Keratinocyte (primary cell): ENCODE measurements around the gene FTSJ3. TPM values are rescaled to one million over a fixed set of nuclear protein-coding genes. Genes with fewer than 3 reads are reported as not detected.
"Not testable (repeated sequence)": the region's sequence is repeated elsewhere in the genome, so short reads cannot be mapped to it uniquely, and the experiment has no call there.

ENCODE experiments used
- DNase-seq: peaks from one replicate; pipeline ENCODE4 v3.0.0-alpha.2; 2011; ENCODE audit warnings: low read depth, missing footprints, low spot score
- FAIRE-seq: peaks from 2 replicates; lab custom pipeline; 2011; peaks lifted over from hg19 to GRCh38; lab: Jason Lieb, UNC
- H2AFZ ChIP-seq: 2 replicates; pipeline ENCODE4 v1.6.0; 2012; ENCODE audit warnings: low read length, control low read depth, inconsistent platforms; ENCODE audit not compliant: control insufficient read depth
- H3K27ac ChIP-seq: 2 replicates; pipeline ENCODE4 v1.5.1; 2011; ENCODE audit warnings: low read length; ENCODE audit not compliant: control insufficient read depth, insufficient read depth
- H3K27me3 ChIP-seq: 3 replicates; pipeline ENCODE4 v1.6.0; 2011; ENCODE audit warnings: low read length; ENCODE audit not compliant: control insufficient read depth, insufficient read depth; ENCODE audit errors: extremely low read depth
- H3K36me3 ChIP-seq, 2 experiments: 2 replicates in 1 of 2; 3 replicates in 1 of 2; pipeline ENCODE4 v1.5.1; 2011; ENCODE audit warnings: low read length in 2 of 2, mild to moderate bottlenecking in 1 of 2; ENCODE audit not compliant: control insufficient read depth in 2 of 2, insufficient read depth in 2 of 2; ENCODE audit errors: extremely low read depth in 1 of 2
- H3K4me1 ChIP-seq: 3 replicates; pipeline ENCODE4 v1.5.1; 2011; ENCODE audit warnings: low read length; ENCODE audit not compliant: control insufficient read depth, insufficient read depth; ENCODE audit errors: extremely low read depth
- H3K4me2 ChIP-seq: 3 replicates; pipeline ENCODE4 v1.6.0; 2011; ENCODE audit warnings: low read depth, low read length; ENCODE audit not compliant: control insufficient read depth, insufficient read depth; ENCODE audit errors: extremely low read depth
- H3K4me3 ChIP-seq, 3 experiments: fragments of 200-600 bp in 1 of 3; sonication (generic) in 1 of 3; 2 replicates in 2 of 3; 3 replicates in 1 of 3; pipeline ENCODE4 v1.5.1; 2011 to 2016; ENCODE audit warnings: low read length in 3 of 3, mild to moderate bottlenecking in 3 of 3, control low read depth in 2 of 3, inconsistent platforms in 1 of 3, low read depth in 1 of 3, mixed read lengths in 1 of 3, mixed run types in 1 of 3, moderate library complexity in 1 of 3; ENCODE audit not compliant: control insufficient read depth in 2 of 3, insufficient read depth in 2 of 3; ENCODE audit errors: extremely low read depth in 1 of 3
- H3K79me2 ChIP-seq: 2 replicates; pipeline ENCODE4 v1.6.0; 2012; ENCODE audit warnings: low read length; ENCODE audit not compliant: control insufficient read depth, insufficient read depth
- H3K9ac ChIP-seq: 3 replicates; pipeline ENCODE4 v1.6.0; 2011; ENCODE audit warnings: low read length; ENCODE audit not compliant: control insufficient read depth, insufficient read depth; ENCODE audit errors: extremely low read depth
- H3K9me1 ChIP-seq: 3 replicates; pipeline ENCODE4 v1.6.0; 2011; ENCODE audit warnings: low read length; ENCODE audit not compliant: control insufficient read depth, insufficient read depth; ENCODE audit errors: extremely low read depth
- H3K9me3 ChIP-seq: 2 replicates; pipeline ENCODE4 v1.5.1; 2012; ENCODE audit warnings: low read depth, low read length; ENCODE audit not compliant: control insufficient read depth
- H4K20me1 ChIP-seq: 3 replicates; pipeline ENCODE4 v1.6.0; 2011; ENCODE audit warnings: low read length; ENCODE audit not compliant: control insufficient read depth, insufficient read depth; ENCODE audit errors: extremely low read depth
- CTCF ChIP-seq, 3 experiments: IDR thresholded peaks in 1 of 3; conservative IDR thresholded peaks in 1 of 3; optimal IDR thresholded peaks in 1 of 3; 2 replicates in 2 of 3; 3 replicates in 1 of 3; pipeline versions ENCODE3 to v1.5.1; 2011; ENCODE audit warnings: low read length in 3 of 3, mild to moderate bottlenecking in 3 of 3, moderate library complexity in 2 of 3, control low read depth in 1 of 3, inconsistent platforms in 1 of 3; ENCODE audit not compliant: insufficient read depth in 2 of 3; ENCODE audit errors: extremely low read depth in 1 of 3
- EZH2 ChIP-seq: IDR thresholded peaks from one replicate; pipeline ENCODE4 v1.6.1; 2012; ENCODE audit warnings: inconsistent platforms, mild to moderate bottlenecking, low read length, moderate library complexity
- dilution Hi-C: fragments of 300-500 bp; cut with MboI; formaldehyde crosslinking; loops from one replicate; pipeline ENCODE4 v1.7.0; 2020; ENCODE audit warnings: low sequenced_read_pairs; ENCODE audit not compliant: extremely low pct_ligation_motif_present
- polyA minus RNA-seq, 3 experiments: library from RNA; depleted of rRNA, polyadenylated mRNA; stranded (reverse); fragments of >200 nt; gene quantifications; 1 replicate in 1 of 3; 2 replicates in 1 of 3; 3 replicates in 1 of 3; pipeline ENCODE4 v1.2.3, GENCODE V29; 2011
- polyA plus RNA-seq, 5 experiments: library from polyadenylated mRNA; depleted of rRNA in 3 of 5; stranded (reverse) in 3 of 5; stranded (forward) in 1 of 5; unstranded in 1 of 5; fragments of >200 nt; gene quantifications; 1 replicate in 1 of 5; 2 replicates in 3 of 5; 3 replicates in 1 of 5; pipeline versions ENCODE4 v1.2.1 to v1.2.3, GENCODE V29; 2011 to 2012; ENCODE audit warnings: missing spikeins in 2 of 5, low read depth in 1 of 5, low replicate concordance in 1 of 5

The FTSJ3 gene
- polyA plus RNA-seq (35.4 to 48.5 TPM (median 43.7 TPM) in 3 replicates), polyA minus RNA-seq (41.5 to 50.2 TPM (median 46.3 TPM) in 3 replicates)
- 22.7 TPM for polyA plus RNA-seq (2011; ENCODE audit: low read depth)
- 26.8 and 31.6 TPM in 2 replicates for polyA plus RNA-seq (2011; cell fraction: cytosol; rRNA removed)
- polyA plus RNA-seq (2011; cell fraction: nucleus; rRNA removed), result 65.6 and 77.0 TPM in 2 replicates
- polyA plus RNA-seq (2012; ENCODE audit: low replicate concordance), result 19.0 and 39.7 TPM in 2 replicates
- 18.6 TPM for polyA minus RNA-seq (2011; cell fraction: cytosol; rRNA and poly(A)+ RNA removed)
- polyA minus RNA-seq (2011; cell fraction: nucleus; rRNA and poly(A)+ RNA removed), result 45.5 and 50.7 TPM in 2 replicates

GRCh38 chr17:63827002-63827800 is at the start of gene FTSJ3, which contains the start of gene PSMC5:
Gene FTSJ3, minus strand, starts transcription at chr17:63827663. Its CDS starts 761 bp downstream, at chr17:63826902.
Gene PSMC5, plus strand, starts transcription at chr17:63827431. Its CDS starts 60 bp downstream, at chr17:63827491.
- Histone ChIP-seq H3K27me3 (no peaks in the 10 kb centered on the region), H3K9me1 (no peaks in the 10 kb centered on the region), H3K27ac (peak within 1 kb of the TSS; percentile 98), H3K9me3 (no peaks in the 10 kb centered on the region), H3K4me3 (peak within 1 kb of the TSS; percentile 77 to 92 (median 78)), H3K79me2 (peaks cover 57% of the 10 kb centered on the region), H3K9ac (peak within 1 kb of the TSS; percentile 96), H3K4me1 (peaks cover 19% of the 10 kb centered on the region), H3K36me3 (peaks cover 49 to 53% of the 10 kb centered on the region in 2 experiments), H4K20me1 (no peaks in the 10 kb centered on the region), H3K4me2 (peak within 1 kb of the TSS; percentile 97), H2AFZ (peak within 1 kb of the TSS; percentile 95)
- DNase-seq (peak; percentile 38), FAIRE-seq (peak; percentile 78)
- TF ChIP-seq EZH2, result no peak
- TF ChIP-seq CTCF (optimal IDR thresholded peaks at IDR 0.05 in 1 of 3, IDR thresholded peaks at IDR 0.05 in 1 of 3, conservative IDR thresholded peaks at IDR 0.05 in 1 of 3; ENCODE audit: extremely low read depth in 1 of 3, insufficient read depth in 2 of 3, low read length in 3 of 3), result peak; percentile 26 to 69 (median 39)
- dilution Hi-C loops, result no loop called here

- H3K4me2 ChIP-seq, H4K20me1 ChIP-seq, FAIRE-seq, H2AFZ ChIP-seq, H3K27ac ChIP-seq, H3K9me1 ChIP-seq, H3K4me1 ChIP-seq, H3K27me3 ChIP-seq, H3K4me3 ChIP-seq, H3K36me3 ChIP-seq, DNase-seq, H3K9me3 ChIP-seq, H3K9ac ChIP-seq, dilution Hi-C loops, H3K79me2 ChIP-seq: not testable (repeated sequence)
These were observed 47.2 kb upstream of the FTSJ3 start for GRCh38 chr17:63874693-63875092.

- H3K4me1 ChIP-seq, H3K4me3 ChIP-seq, H2AFZ ChIP-seq, DNase-seq, H3K9me3 ChIP-seq, H3K36me3 ChIP-seq, dilution Hi-C loops, H3K9me1 ChIP-seq, H4K20me1 ChIP-seq, H3K27ac ChIP-seq, H3K79me2 ChIP-seq, H3K4me2 ChIP-seq, FAIRE-seq, H3K9ac ChIP-seq, H3K27me3 ChIP-seq: not testable (repeated sequence)
These were observed 46.7 kb upstream of the FTSJ3 start for GRCh38 chr17:63874061-63874626.

GRCh38 chr17:63873577-63873976 is 46.1 kb upstream of the FTSJ3 start, which contains the start of gene CSH2:
Gene CSH2, minus strand, starts transcription at chr17:63873677. Its CDS starts 63 bp downstream, at chr17:63873614.
- H4K20me1 ChIP-seq, H3K79me2 ChIP-seq, H3K9me1 ChIP-seq, H3K27ac ChIP-seq, H2AFZ ChIP-seq, FAIRE-seq, H3K4me2 ChIP-seq, H3K36me3 ChIP-seq, H3K4me3 ChIP-seq, H3K9me3 ChIP-seq, H3K4me1 ChIP-seq, H3K9ac ChIP-seq, DNase-seq, H3K27me3 ChIP-seq, dilution Hi-C loops: not testable (repeated sequence)
